GM23248 (cell line): Measurements from ENCODE around the gene PPP1R9B. TPM values are rescaled to one million over a fixed set of nuclear protein-coding genes. Genes with fewer than 3 reads are reported as not detected.

Experiments used
- DNase-seq: peaks from one replicate; pipeline ENCODE4 v3.0.0-alpha.2; 2015
- H2AFZ ChIP-seq: fragments of 200-600 bp; sonication (generic); 2 replicates; pipeline ENCODE4 v1.6.1; 2016; ENCODE audit warnings: antibody characterized with exemption
- H3F3A ChIP-seq: fragments of 200-600 bp; sonication (generic); 2 replicates; pipeline ENCODE4 v1.6.1; 2016; ENCODE audit warnings: mild to moderate bottlenecking, antibody characterized with exemption, mixed run types; ENCODE audit not compliant: insufficient read depth
- H3K27ac ChIP-seq: fragments of 200-600 bp; sonication (generic); 2 replicates; pipeline ENCODE4 v1.5.1; 2016; ENCODE audit warnings: mild to moderate bottlenecking
- H3K27me3 ChIP-seq: fragments of 200-600 bp; sonication (generic); replicated peaks from 2 replicates; pipeline ENCODE4 v1.6.1; 2016; ENCODE audit warnings: mild to moderate bottlenecking; ENCODE audit not compliant: insufficient read depth
- H3K36me3 ChIP-seq: fragments of 200-600 bp; sonication (generic); 2 replicates; pipeline ENCODE4 v1.6.1; 2016; ENCODE audit warnings: low read depth, mild to moderate bottlenecking
- H3K4me1 ChIP-seq: fragments of 200-600 bp; sonication (generic); 2 replicates; pipeline ENCODE4 v1.6.1; 2016; ENCODE audit warnings: mild to moderate bottlenecking; ENCODE audit not compliant: insufficient read depth
- H3K4me2 ChIP-seq: fragments of 200-600 bp; sonication (generic); one replicate; pipeline ENCODE4 v1.6.1; 2016; ENCODE audit warnings: mild to moderate bottlenecking; ENCODE audit not compliant: unreplicated experiment
- H3K4me3 ChIP-seq: fragments of 200-600 bp; sonication (generic); 2 replicates; pipeline ENCODE4 v1.5.1; 2016; ENCODE audit warnings: mild to moderate bottlenecking
- H3K79me2 ChIP-seq: fragments of 200-600 bp; sonication (generic); 2 replicates; pipeline ENCODE4 v1.6.1; 2016; ENCODE audit warnings: mild to moderate bottlenecking; ENCODE audit not compliant: insufficient read depth
- H3K9ac ChIP-seq: fragments of 200-600 bp; sonication (generic); 2 replicates; pipeline ENCODE4 v1.6.1; 2016; ENCODE audit warnings: mild to moderate bottlenecking
- H3K9me2 ChIP-seq: fragments of 200-600 bp; sonication (generic); 2 replicates; pipeline ENCODE4 v1.6.1; 2016; ENCODE audit warnings: mixed run types, mild to moderate bottlenecking, moderate library complexity; ENCODE audit not compliant: insufficient read depth
- H3K9me3 ChIP-seq: fragments of 200-600 bp; sonication (generic); one replicate; pipeline ENCODE4 v1.6.1; 2017; ENCODE audit warnings: low read depth
- H4K20me1 ChIP-seq: fragments of 200-600 bp; sonication (generic); 2 replicates; pipeline ENCODE4 v1.6.0; 2016; ENCODE audit not compliant: insufficient read depth
- EZH2 ChIP-seq: fragments of 200-600 bp; sonication (generic); IDR thresholded peaks from 2 replicates; pipeline ENCODE4 v1.6.1; 2018; ENCODE audit warnings: antibody characterized with exemption, mild to moderate bottlenecking; ENCODE audit not compliant: insufficient read depth, poor library complexity, severe bottlenecking
- EZH2phosphoT487 ChIP-seq: fragments of 200-600 bp; sonication (generic); IDR thresholded peaks from 2 replicates; pipeline ENCODE4 v1.6.1; 2018; ENCODE audit warnings: antibody characterized with exemption, moderate library complexity, mild to moderate bottlenecking, low read depth; ENCODE audit not compliant: insufficient read depth
- WGBS, 2 experiments: methylation state at CpG; one replicate each; pipeline ENCODE4 v1.1.6; 2015 to 2017; ENCODE audit warnings: low lambda C conversion rate in 2 of 2, low coverage in 1 of 2; ENCODE audit errors: missing lambda C conversion rate in 2 of 2; 5-methylcytosine and 5-hydroxymethylcytosine counted together
- in situ Hi-C: fragments of 300-500 bp; cut with MboI; formaldehyde crosslinking; loops from 2 replicates; pipeline ENCODE4 v1.15.0; 2020
- polyA plus RNA-seq: library from polyadenylated mRNA; unstranded; fragments of >200 nt; fragmentation: Nextera tagmentation; extraction: Ambion mirVana; gene quantifications from 2 replicates; pipeline ENCODE4 v1.2.1, GENCODE V29; 2016
- total RNA-seq: library from RNA; depleted of rRNA; stranded (reverse); fragments of >200 nt; shearing (Covaris generic); gene quantifications from 2 replicates; pipeline ENCODE4 v1.2.3, GENCODE V29; 2014

PPP1R9B gene
- total and polyA plus RNA-seq, 2 experiments from 2014 or later, result 2.3 to 69.4 TPM

GRCh38 chr17:50187751-50188530, 37.5 kb upstream of the PPP1R9B start:
- Histone ChIP-seq H3K27ac (peak overlapping the region; percentile 100), H3F3A (peaks cover 93% of the 10 kb centered on the region), H3K9me2 (no peaks in the 10 kb centered on the region), H4K20me1 (no peaks in the 10 kb centered on the region), H3K79me2 (peaks cover 16% of the 10 kb centered on the region), H3K9me3 (no peaks in the 10 kb centered on the region), H2AFZ (no peak overlapping the region), H3K36me3 (peaks cover 56% of the 10 kb centered on the region), H3K4me3 (no peak overlapping the region; the same call in 1 of the 2 replicates), H3K4me2 (peak overlapping the region; percentile 27), H3K9ac (peak overlapping the region; percentile 100), H3K27me3 (no peaks in the 10 kb centered on the region), H3K4me1 (peaks cover 31% of the 10 kb centered on the region)
- DNase-seq, result peak; percentile 75
- in situ Hi-C loops, result no loop called here
- TF ChIP-seq EZH2 (no peak), EZH2phosphoT487 (peak; percentile 48; the same call in 1 of the 2 replicates)
- 27 to 30% methylated on average over 17 of the region's 17 CpGs for WGBS, 2 experiments

DNA sequence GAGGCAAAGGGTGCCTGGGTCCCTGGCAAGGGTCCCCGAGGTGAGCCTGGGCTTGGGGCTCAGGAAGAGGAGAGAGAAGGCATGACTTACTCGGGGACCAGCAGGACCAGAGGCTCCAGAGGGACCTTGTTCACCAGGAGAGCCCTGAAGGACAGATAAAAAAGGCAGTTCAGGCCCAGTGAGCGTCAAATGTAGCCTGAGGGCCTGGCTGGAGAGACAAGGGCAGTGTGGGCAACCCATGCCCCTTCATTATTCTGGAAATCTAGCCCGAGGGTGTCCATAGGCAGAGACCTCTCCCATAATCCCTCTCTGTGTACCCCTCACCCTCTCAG, 36.9 kb upstream of the PPP1R9B start:
- H3K36me3 ChIP-seq, result peaks cover 50% of the 10 kb centered on the region
- H3K4me1 ChIP-seq, result peaks cover 30% of the 10 kb centered on the region
- H3F3A ChIP-seq, result peaks cover 93% of the 10 kb centered on the region
- 14 to 19% methylated on average over 3 to 4 of the region's 4 CpGs for WGBS, 2 experiments
- in situ Hi-C loops, result no loop called here
- no peak for TF ChIP-seq EZH2
- TF ChIP-seq EZH2phosphoT487, result no peak
- DNase-seq, result peak; percentile 71
- no peaks in the 10 kb centered on the region for H3K9me3 ChIP-seq
- H3K9me2 ChIP-seq, result no peaks in the 10 kb centered on the region
- peaks cover 10% of the 10 kb centered on the region; the same call in 1 of the 2 replicates for H3K79me2 ChIP-seq
- no peaks in the 10 kb centered on the region for H4K20me1 ChIP-seq
- peak overlapping the region; percentile 100 for H3K9ac ChIP-seq
- no peak overlapping the region; the same call in 1 of the 2 replicates for H3K4me3 ChIP-seq
- peak overlapping the region; percentile 27 for H3K4me2 ChIP-seq
- no peak overlapping the region for H2AFZ ChIP-seq
- H3K27me3 ChIP-seq, result no peaks in the 10 kb centered on the region
- H3K27ac ChIP-seq, result peak overlapping the region; percentile 100

DNA sequence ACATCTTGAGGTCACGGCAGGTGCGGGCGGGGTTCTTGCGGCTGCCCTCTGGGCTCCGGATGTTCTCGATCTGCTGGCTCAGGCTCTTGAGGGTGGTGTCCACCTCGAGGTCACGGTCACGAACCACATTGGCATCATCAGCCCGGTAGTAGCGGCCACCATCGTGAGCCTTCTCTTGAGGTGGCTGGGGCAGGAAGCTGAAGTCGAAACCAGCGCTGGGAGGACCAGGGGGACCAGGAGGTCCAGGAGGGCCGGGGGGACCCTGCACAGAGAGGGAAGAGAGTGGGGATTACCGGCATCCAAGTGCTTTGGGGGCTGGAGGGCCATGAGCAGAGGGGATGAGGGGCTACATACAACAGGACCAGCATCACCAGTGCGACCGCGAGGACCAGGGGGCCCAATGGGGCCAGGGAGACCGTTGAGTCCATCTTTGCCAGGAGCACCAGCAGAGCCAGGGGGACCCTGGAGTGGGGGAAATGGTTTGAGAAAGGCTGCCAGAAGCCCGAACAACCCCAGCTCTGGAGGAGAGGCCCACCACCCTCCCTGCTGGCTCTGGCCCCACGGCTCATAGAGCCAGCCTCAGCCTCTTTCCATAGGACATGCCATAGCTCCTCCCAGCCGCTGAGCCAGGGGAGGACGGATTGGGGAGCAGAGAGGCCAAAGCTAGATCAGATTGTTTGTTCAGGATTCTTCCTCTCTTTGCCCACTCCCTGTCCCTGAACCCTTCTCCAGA, 36.4 kb upstream of the PPP1R9B start:
- Histone ChIP-seq H3K27ac (peak overlapping the region; percentile 100), H3F3A (peaks cover 93% of the 10 kb centered on the region), H3K4me3 (no peak overlapping the region), H3K4me1 (peaks cover 25% of the 10 kb centered on the region), H3K36me3 (peaks cover 46% of the 10 kb centered on the region), H3K9ac (peak overlapping the region; percentile 100), H3K79me2 (peaks cover 4% of the 10 kb centered on the region; the same call in 1 of the 2 replicates), H2AFZ (no peak overlapping the region), H3K9me3 (no peaks in the 10 kb centered on the region), H4K20me1 (no peaks in the 10 kb centered on the region), H3K4me2 (peak overlapping the region; percentile 27), H3K27me3 (no peaks in the 10 kb centered on the region), H3K9me2 (no peaks in the 10 kb centered on the region)
- in situ Hi-C loops, result no loop called here
- no peak for TF ChIP-seq EZH2phosphoT487
- TF ChIP-seq EZH2, result no peak
- WGBS, 2 experiments, result 17 to 18% methylated on average over 18 to 24 of the region's 24 CpGs
- peak; percentile 88 for DNase-seq

DNA sequence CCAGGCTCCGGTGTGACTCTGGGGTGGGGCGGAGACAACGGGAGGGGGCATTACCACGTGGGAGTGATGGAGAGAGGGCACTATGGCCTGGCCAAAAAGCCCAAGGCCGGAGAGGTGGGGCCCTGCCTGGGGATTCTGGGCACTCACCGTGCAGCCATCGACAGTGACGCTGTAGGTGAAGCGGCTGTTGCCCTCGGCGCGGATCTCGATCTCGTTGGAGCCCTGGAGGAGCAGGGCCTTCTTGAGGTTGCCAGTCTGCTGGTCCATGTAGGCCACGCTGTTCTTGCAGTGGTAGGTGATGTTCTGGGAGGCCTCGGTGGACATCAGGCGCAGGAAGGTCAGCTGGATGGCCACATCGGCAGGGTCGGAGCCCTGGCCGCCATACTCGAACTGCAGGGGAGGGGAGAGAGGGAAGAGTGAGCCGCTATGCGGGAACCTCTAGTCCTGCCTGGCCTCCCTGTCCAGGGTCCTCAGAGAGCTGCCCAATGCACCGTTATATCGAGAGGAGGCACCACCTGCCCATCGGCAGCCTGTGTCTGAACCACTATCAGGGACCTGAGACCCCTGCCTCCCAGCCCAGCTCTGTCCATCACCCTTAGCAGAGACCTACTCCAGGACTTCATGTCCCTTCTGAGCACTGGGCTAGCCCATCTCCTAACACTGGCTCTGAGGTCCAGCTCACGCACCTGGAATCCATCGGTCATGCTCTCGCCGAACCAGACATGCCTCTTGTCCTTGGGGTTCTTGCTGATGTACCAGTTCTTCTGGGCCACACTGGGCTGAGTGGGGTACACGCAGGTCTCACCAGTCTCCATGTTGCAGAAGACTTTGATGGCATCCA, 35.4 kb upstream of the PPP1R9B start:
- no peaks in the 10 kb centered on the region for H3K27me3 ChIP-seq
- no peaks in the 10 kb centered on the region for H3K79me2 ChIP-seq
- H3K4me3 ChIP-seq, result no peak overlapping the region
- peak overlapping the region; percentile 100 for H3K9ac ChIP-seq
- DNase-seq, result peak; percentile 70
- no peak for TF ChIP-seq EZH2
- no peak for TF ChIP-seq EZH2phosphoT487
- in situ Hi-C loops, result no loop called here
- H4K20me1 ChIP-seq, result no peaks in the 10 kb centered on the region
- peak overlapping the region; percentile 100 for H3K27ac ChIP-seq
- no peak overlapping the region for H2AFZ ChIP-seq
- H3K4me1 ChIP-seq, result peaks cover 15% of the 10 kb centered on the region; the same call in 1 of the 2 replicates
- no peaks in the 10 kb centered on the region for H3K9me2 ChIP-seq
- H3K9me3 ChIP-seq, result no peaks in the 10 kb centered on the region
- H3K4me2 ChIP-seq, result no peak overlapping the region
- WGBS, 2 experiments, result 28 to 32% methylated on average over 31 of the region's 31 CpGs
- H3F3A ChIP-seq, result peaks cover 93% of the 10 kb centered on the region
- H3K36me3 ChIP-seq, result peaks cover 37% of the 10 kb centered on the region
